IMR-90 (cell line): ENCODE measurements around the gene GLRA3.

Experiments used
- BHLHE40 ChIP-seq: fragments of 150-350 bp; IDR thresholded peaks from 2 replicates; pipeline ENCODE4 v1.6.1; 2016; ENCODE audit warnings: mild to moderate bottlenecking, low read depth, low read length
- CEBPB ChIP-seq: IDR thresholded peaks from 2 replicates; pipeline ENCODE4 v1.6.1; 2012; ENCODE audit warnings: low read depth, low read length, improper control_type of control experiment
- FOS ChIP-seq: fragments of 150-350 bp; IDR thresholded peaks from 2 replicates; pipeline ENCODE4 v1.6.1; 2016; ENCODE audit warnings: low read depth, low read length
- POLR2A ChIP-seq: IDR thresholded peaks from 2 replicates; pipeline ENCODE4 v1.6.1; 2012; ENCODE audit warnings: mild to moderate bottlenecking, low read depth, low read length
- SMC3 ChIP-seq: fragments of 150-350 bp; IDR thresholded peaks from 2 replicates; pipeline ENCODE4 v1.6.1; 2016; ENCODE audit warnings: low read depth, mild to moderate bottlenecking, antibody characterized with exemption, low read length, moderate library complexity
- TF ChIP-seq, protein P1 (sequence below): conservative IDR thresholded peaks from 2 replicates; pipeline ENCODE4 v1.5.1; 2012; ENCODE audit warnings: mild to moderate bottlenecking, low read depth, low read length, improper control_type of control experiment
- TF ChIP-seq, protein P2 (sequence below): fragments of 150-350 bp; IDR thresholded peaks from 2 replicates; pipeline ENCODE4 v1.6.1; 2017; ENCODE audit warnings: mild to moderate bottlenecking, antibody characterized with exemption, low read length, low read depth
- TF ChIP-seq, protein P3 (sequence below): fragments of 150-350 bp; IDR thresholded peaks from 2 replicates; pipeline ENCODE4 v1.6.1; 2016; ENCODE audit warnings: low read depth, mild to moderate bottlenecking, low read length, moderate library complexity, borderline replicate concordance

DNA sequence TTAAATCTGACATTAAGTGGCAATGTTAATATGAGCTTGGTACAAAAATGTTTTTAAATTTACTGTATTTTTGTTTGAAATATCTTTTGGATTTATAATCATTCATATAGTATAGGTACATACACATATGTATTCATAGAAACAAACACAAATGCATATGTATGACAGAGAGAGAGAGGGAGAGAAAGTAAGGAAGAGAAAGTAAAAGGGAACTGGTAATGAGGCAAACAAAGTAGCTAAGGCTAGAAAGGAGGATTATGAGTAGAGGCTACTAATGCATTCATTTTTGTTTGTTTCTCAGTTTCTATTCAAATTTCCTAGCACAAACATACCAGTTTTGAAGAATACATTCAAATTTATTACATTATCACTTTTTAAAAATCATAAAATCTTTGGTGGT is 132.4 kb downstream of the GLRA3 start:
- TF ChIP-seq, protein P1, sequence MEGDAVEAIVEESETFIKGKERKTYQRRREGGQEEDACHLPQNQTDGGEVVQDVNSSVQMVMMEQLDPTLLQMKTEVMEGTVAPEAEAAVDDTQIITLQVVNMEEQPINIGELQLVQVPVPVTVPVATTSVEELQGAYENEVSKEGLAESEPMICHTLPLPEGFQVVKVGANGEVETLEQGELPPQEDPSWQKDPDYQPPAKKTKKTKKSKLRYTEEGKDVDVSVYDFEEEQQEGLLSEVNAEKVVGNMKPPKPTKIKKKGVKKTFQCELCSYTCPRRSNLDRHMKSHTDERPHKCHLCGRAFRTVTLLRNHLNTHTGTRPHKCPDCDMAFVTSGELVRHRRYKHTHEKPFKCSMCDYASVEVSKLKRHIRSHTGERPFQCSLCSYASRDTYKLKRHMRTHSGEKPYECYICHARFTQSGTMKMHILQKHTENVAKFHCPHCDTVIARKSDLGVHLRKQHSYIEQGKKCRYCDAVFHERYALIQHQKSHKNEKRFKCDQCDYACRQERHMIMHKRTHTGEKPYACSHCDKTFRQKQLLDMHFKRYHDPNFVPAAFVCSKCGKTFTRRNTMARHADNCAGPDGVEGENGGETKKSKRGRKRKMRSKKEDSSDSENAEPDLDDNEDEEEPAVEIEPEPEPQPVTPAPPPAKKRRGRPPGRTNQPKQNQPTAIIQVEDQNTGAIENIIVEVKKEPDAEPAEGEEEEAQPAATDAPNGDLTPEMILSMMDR, result no peak
- TF ChIP-seq POLR2A, result no peak
- TF ChIP-seq FOS, result no peak
- TF ChIP-seq, protein P2, sequence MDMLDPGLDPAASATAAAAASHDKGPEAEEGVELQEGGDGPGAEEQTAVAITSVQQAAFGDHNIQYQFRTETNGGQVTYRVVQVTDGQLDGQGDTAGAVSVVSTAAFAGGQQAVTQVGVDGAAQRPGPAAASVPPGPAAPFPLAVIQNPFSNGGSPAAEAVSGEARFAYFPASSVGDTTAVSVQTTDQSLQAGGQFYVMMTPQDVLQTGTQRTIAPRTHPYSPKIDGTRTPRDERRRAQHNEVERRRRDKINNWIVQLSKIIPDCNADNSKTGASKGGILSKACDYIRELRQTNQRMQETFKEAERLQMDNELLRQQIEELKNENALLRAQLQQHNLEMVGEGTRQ, result no peak
- no peak for TF ChIP-seq BHLHE40
- TF ChIP-seq, protein P3, sequence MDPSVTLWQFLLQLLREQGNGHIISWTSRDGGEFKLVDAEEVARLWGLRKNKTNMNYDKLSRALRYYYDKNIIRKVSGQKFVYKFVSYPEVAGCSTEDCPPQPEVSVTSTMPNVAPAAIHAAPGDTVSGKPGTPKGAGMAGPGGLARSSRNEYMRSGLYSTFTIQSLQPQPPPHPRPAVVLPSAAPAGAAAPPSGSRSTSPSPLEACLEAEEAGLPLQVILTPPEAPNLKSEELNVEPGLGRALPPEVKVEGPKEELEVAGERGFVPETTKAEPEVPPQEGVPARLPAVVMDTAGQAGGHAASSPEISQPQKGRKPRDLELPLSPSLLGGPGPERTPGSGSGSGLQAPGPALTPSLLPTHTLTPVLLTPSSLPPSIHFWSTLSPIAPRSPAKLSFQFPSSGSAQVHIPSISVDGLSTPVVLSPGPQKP, result no peak
- TF ChIP-seq SMC3, result no peak
- TF ChIP-seq CEBPB, result no peak
